Body of pancreas (tissue), 4 donors: ENCODE results near the gene FOXA1. TPM values are rescaled to one million over a fixed set of nuclear protein-coding genes. Genes with fewer than 3 reads are reported as not detected.
"Not testable (repeated sequence)": the region's sequence is repeated elsewhere in the genome, so short reads cannot be mapped to it uniquely, and the experiment has no call there.

ENCODE experiments used
- ATAC-seq: fragments of 150-250 bp; one replicate; pipeline ENCODE4 v1.9.1; 2016
- DNase-seq, 4 donors: peaks; one replicate each; pipeline ENCODE4 v3.0.0-alpha.2; 2019
- H3K27ac ChIP-seq, 4 donors: fragments of 200-600 bp; sonication (generic); 1 replicate in 3 of 4; 2 replicates in 1 of 4; pipeline versions ENCODE4 v1.5.1 to v1.6.1; 2016 to 2019; ENCODE audit warnings: mild to moderate bottlenecking in 1 of 4, mixed read lengths in 1 of 4, moderate library complexity in 1 of 4
- H3K27me3 ChIP-seq, 2 donors: fragments of 200-600 bp; sonication (generic); one replicate each; pipeline ENCODE4 v1.6.0; 2016; ENCODE audit warnings: mild to moderate bottlenecking in 1 of 2
- H3K36me3 ChIP-seq, 2 donors: fragments of 200-600 bp; sonication (generic); replicated peaks in 1 of 2; 2 replicates each; pipeline ENCODE4 v1.5.1; 2016; ENCODE audit warnings: low read depth in 2 of 2; ENCODE audit not compliant: insufficient read depth in 1 of 2
- H3K4me1 ChIP-seq: fragments of 200-600 bp; sonication (generic); one replicate; pipeline ENCODE4 v1.6.0; 2016
- H3K4me3 ChIP-seq, 2 donors: fragments of 200-600 bp; sonication (generic); 1 replicate in 1 of 2; 2 replicates in 1 of 2; pipeline ENCODE4 v1.5.1; 2016 to 2019
- H3K9me3 ChIP-seq, 3 donors: fragments of 200-600 bp; sonication (generic); 1 replicate in 2 of 3; 2 replicates in 1 of 3; pipeline ENCODE4 v1.5.1; 2016
- POLR2A ChIP-seq, 3 donors: fragments of 450-650 bp; IDR thresholded peaks; one replicate each; pipeline ENCODE4 v1.6.1; 2016; ENCODE audit warnings: antibody characterized with exemption in 3 of 3, mild to moderate bottlenecking in 2 of 3
- WGBS, 2 donors: methylation state at CpG; one replicate each; pipeline ENCODE4 v1.1.5; 2017; 5-methylcytosine and 5-hydroxymethylcytosine counted together
- intact Hi-C: fragments of 100-400 bp; cut with DNase I; formaldehyde crosslinking; loops from one replicate; pipeline ENCODE4 v1.15.1; 2023
- total RNA-seq, 2 donors: library from RNA; depleted of rRNA; stranded (reverse); fragments of >200 nt; gene quantifications; one replicate each; pipeline ENCODE4 v1.1.0, GENCODE V29; 2016
- TF ChIP-seq, protein P1 (sequence below), 7 experiments: fragments of 450-650 bp in 4 of 7; fragments of 200-600 bp in 3 of 7; sonication (generic) in 3 of 7; IDR thresholded peaks; one replicate each; pipeline ENCODE4 v1.5.1; 2016 to 2019; ENCODE audit warnings: antibody characterized with exemption in 7 of 7

Gene FOXA1
- total RNA-seq, 2 donors from 2014 or later = 0.26 to 0.33 TPM

DNA sequence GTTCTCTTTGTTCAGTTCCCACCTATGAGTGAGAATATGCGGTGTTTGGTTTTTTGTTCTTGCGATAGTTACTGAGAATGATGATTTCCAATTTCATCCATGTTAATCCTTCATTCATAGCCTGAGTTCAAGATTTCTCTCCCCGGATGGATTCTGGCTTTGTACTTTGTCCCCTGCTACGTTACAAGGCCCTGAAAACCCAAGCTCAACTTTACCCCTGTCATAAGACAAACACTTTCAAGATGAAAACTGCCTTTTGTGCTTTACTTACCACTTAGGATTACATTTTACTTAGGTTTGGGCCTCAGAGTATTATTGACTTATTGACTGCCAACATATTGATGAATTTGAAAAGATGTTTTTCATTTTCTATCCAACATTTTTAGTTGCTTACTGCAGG, 36.3 kb downstream of the FOXA1 start:
- Histone ChIP-seq H3K4me1 (no peaks in the 10 kb centered on the region), H3K4me3 (no peak overlapping the region), H3K27ac (no peak overlapping the region), H3K27me3 (no peaks in the 10 kb centered on the region), H3K36me3 (no peaks in the 10 kb centered on the region), H3K9me3 (no peaks in the 10 kb centered on the region)
- no peak for DNase-seq
- 91 to 92% methylated on average over 4 of the region's 4 CpGs for WGBS, 2 donors
- intact Hi-C loops = no loop called here
- ATAC-seq = no peak
- no peak for TF ChIP-seq POLR2A (IDR thresholded peaks at IDR 0.05)
- TF ChIP-seq, protein P1, sequence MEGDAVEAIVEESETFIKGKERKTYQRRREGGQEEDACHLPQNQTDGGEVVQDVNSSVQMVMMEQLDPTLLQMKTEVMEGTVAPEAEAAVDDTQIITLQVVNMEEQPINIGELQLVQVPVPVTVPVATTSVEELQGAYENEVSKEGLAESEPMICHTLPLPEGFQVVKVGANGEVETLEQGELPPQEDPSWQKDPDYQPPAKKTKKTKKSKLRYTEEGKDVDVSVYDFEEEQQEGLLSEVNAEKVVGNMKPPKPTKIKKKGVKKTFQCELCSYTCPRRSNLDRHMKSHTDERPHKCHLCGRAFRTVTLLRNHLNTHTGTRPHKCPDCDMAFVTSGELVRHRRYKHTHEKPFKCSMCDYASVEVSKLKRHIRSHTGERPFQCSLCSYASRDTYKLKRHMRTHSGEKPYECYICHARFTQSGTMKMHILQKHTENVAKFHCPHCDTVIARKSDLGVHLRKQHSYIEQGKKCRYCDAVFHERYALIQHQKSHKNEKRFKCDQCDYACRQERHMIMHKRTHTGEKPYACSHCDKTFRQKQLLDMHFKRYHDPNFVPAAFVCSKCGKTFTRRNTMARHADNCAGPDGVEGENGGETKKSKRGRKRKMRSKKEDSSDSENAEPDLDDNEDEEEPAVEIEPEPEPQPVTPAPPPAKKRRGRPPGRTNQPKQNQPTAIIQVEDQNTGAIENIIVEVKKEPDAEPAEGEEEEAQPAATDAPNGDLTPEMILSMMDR (IDR thresholded peaks at IDR 0.05) = no peak

DNA sequence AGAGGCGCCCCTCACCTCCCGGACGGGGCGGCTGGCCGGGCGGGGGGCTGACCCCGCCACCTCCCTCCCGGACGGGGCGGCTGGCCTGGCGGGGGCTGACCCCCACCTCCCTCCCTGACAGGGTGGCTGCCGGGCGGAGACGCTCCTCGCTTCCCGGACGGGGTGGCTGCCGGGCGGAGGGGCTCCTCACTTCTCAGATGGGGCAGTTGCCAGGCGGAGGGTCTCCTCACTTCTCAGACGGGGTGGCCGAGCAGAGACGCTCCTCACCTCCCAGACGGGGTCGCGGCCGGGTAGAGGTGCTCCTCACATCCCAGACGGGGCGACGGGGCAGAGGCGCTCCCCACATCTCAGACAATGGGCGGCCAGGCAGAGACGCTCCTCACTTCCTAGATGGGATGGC, 39.5 kb downstream of the FOXA1 start:
- H3K9me3 ChIP-seq, H3K4me1 ChIP-seq, DNase-seq, H3K36me3 ChIP-seq, H3K4me3 ChIP-seq, H3K27ac ChIP-seq, ATAC-seq, intact Hi-C loops, H3K27me3 ChIP-seq: not testable (repeated sequence)
- 95% methylated on average over 14 of the region's 33 CpGs; no CpG with 5 or more reads in 1 of the 2 donors for WGBS, 2 donors

DNA sequence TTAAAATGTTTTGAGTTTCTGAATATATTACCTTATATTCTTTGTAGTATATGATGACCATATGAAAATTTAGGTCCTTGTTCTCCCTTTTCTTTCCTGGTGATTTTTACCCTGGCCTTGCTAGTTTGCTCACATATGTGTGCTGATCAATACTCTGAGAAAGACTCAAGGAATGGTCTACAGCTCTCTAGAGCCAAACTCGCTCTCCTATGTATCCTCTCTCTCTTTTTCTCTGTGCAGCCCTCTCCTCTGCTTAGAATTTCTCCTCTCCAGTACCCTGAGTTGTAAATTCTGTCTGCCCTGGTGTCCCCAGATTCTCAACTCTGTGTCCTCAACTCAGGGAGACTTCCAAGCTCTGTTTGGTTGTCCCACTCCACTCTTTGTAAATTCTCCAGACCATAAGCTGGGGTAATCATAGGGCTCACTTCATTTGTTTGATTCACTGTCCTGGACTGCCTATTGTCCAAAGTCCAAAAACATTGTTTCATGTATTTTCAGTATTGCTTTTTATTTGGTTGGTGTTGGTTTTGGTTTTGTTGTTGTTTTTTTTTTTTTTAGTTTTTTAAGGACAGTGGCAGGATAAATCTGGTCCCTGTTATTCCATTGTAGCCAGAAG, 41.0 kb downstream of the FOXA1 start:
- Histone ChIP-seq H3K27me3 (no peaks in the 10 kb centered on the region), H3K9me3 (no peaks in the 10 kb centered on the region), H3K36me3 (no peaks in the 10 kb centered on the region), H3K4me3 (no peak overlapping the region), H3K4me1 (no peaks in the 10 kb centered on the region), H3K27ac (no peak overlapping the region)
- intact Hi-C loops = no loop called here
- 97 to 100% methylated on average over 1 of the region's 1 CpG for WGBS, 2 donors
- TF ChIP-seq, protein P1 (IDR thresholded peaks at IDR 0.05) = no peak
- TF ChIP-seq POLR2A (IDR thresholded peaks at IDR 0.05) = no peak
- no peak for ATAC-seq
- DNase-seq = no peak

- Histone ChIP-seq H3K27ac (no peak overlapping the region), H3K9me3 (no peaks in the 10 kb centered on the region), H3K27me3 (no peaks in the 10 kb centered on the region), H3K4me3 (no peak overlapping the region), H3K4me1 (peaks cover 8% of the 10 kb centered on the region), H3K36me3 (no peaks in the 10 kb centered on the region)
- 81 to 85% methylated on average over 1 of the region's 1 CpG for WGBS, 2 donors
- no peak for DNase-seq
- no peak for TF ChIP-seq POLR2A (IDR thresholded peaks at IDR 0.05)
- TF ChIP-seq, protein P1 (IDR thresholded peaks at IDR 0.05) = no peak
- intact Hi-C loops = no loop called here
- no peak for ATAC-seq
Observed at GRCh38 chr14:37551119-37551518, 43.9 kb downstream of the FOXA1 start.

DNA sequence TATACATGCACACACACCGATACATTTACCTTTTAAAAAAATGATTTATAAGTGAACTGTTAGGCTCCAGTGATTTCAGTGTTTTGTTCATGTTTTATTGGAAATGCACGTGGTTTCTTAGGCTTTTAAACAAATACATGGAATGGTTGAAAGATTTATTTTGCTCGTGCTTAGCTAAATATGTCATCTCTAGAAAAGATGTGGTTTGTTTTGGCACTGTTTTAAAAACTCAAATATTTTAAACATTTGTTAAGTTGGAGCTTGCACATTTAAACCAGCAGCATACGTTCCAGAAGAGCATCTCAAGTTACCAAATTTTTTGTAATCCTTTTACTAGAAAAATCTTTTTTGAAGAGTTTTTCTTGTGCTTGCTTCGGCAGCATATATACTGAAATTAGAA, 44.5 kb downstream of the FOXA1 start:
- Histone ChIP-seq H3K4me3 (no peak overlapping the region), H3K27ac (no peak overlapping the region), H3K27me3 (no peaks in the 10 kb centered on the region), H3K9me3 (no peaks in the 10 kb centered on the region), H3K4me1 (peaks cover 8% of the 10 kb centered on the region), H3K36me3 (no peaks in the 10 kb centered on the region)
- ATAC-seq (no peak), DNase-seq (no peak)
- 56 to 66% methylated on average over 5 of the region's 5 CpGs for WGBS, 2 donors
- TF ChIP-seq, protein P1 (IDR thresholded peaks at IDR 0.05) = no peak
- no peak for TF ChIP-seq POLR2A (IDR thresholded peaks at IDR 0.05)
- intact Hi-C loops = no loop called here
